Stomach (tissue), 9 donors: Measurements from ENCODE around the gene GLYAT. TPM values are rescaled to one million over a fixed set of nuclear protein-coding genes. Genes with fewer than 3 reads are reported as not detected.

Experiments
- DNase-seq, 2 donors: peaks; one replicate each; pipeline versions ENCODE4 v3.0.0 to v3.0.0-alpha.2; 2013 to 2019
- H3K27ac ChIP-seq, 5 donors: fragments of 200-600 bp in 4 of 5; sonication (generic) in 4 of 5; one replicate each; pipeline ENCODE4 v1.5.1; 2013 to 2019; ENCODE audit warnings: mild to moderate bottlenecking in 1 of 5, moderate library complexity in 1 of 5
- H3K27me3 ChIP-seq, 3 donors: fragments of 200-600 bp; sonication (generic); one replicate each; pipeline ENCODE4 v1.5.1; 2017 to 2019; ENCODE audit warnings: mixed run types in 1 of 3
- H3K36me3 ChIP-seq, 4 donors: fragments of 200-600 bp; sonication (generic); 1 replicate in 3 of 4; 2 replicates in 1 of 4; pipeline ENCODE4 v1.5.1; 2016 to 2019
- H3K4me1 ChIP-seq, 4 donors: fragments of 200-600 bp; sonication (generic); one replicate each; pipeline ENCODE4 v1.5.1; 2016 to 2019
- H3K4me3 ChIP-seq, 4 donors: fragments of 200-600 bp; sonication (generic) in 3 of 4; one replicate each; pipeline ENCODE4 v1.5.1; 2016 to 2019; ENCODE audit warnings: mild to moderate bottlenecking in 1 of 4
- H3K9me3 ChIP-seq, 4 donors: fragments of 200-600 bp; sonication (generic); one replicate each; pipeline ENCODE4 v1.5.1; 2016 to 2019
- CTCF ChIP-seq, 7 experiments: fragments of 450-650 bp in 4 of 7; fragments of 200-600 bp in 3 of 7; sonication (generic) in 3 of 7; IDR thresholded peaks; one replicate each; pipeline ENCODE4 v1.5.1; 2016 to 2019; ENCODE audit warnings: antibody characterized with exemption in 7 of 7, control low read depth in 2 of 7, mild to moderate bottlenecking in 1 of 7
- EP300 ChIP-seq: sonication (generic); formaldehyde crosslinking; IDR thresholded peaks from one replicate; pipeline ENCODE4 v1.6.1; 2017; ENCODE audit warnings: antibody characterized with exemption
- POLR2A ChIP-seq, 4 donors: fragments of 450-650 bp; IDR thresholded peaks; one replicate each; pipeline ENCODE4 v1.6.1; 2016; ENCODE audit warnings: antibody characterized with exemption in 4 of 4, control low read depth in 2 of 4, mild to moderate bottlenecking in 1 of 4, moderate library complexity in 1 of 4
- POLR2AphosphoS5 ChIP-seq, 3 donors: sonication (generic); formaldehyde crosslinking; IDR thresholded peaks; one replicate each; pipeline ENCODE4 v1.6.1; 2016; ENCODE audit warnings: antibody characterized with exemption in 3 of 3
- WGBS, 5 donors: extraction: QIAGEN DNeasy Blood & Tissue Kit in 3 of 5; methylation state at CpG; one replicate each; pipeline versions ENCODE4 v1.1.5 to v1.1.7; 2013 to 2018; 5-methylcytosine and 5-hydroxymethylcytosine counted together
- intact Hi-C: fragments of 100-400 bp; cut with DNase I; formaldehyde crosslinking; loops from one replicate; pipeline ENCODE4 v1.15.1; 2023; ENCODE audit warnings: low total_unique reads
- polyA plus RNA-seq, 3 donors: library from polyadenylated mRNA; stranded (reverse); fragments of 200-250 nt; gene quantifications; one replicate each; pipeline ENCODE4 v1.2.3, GENCODE V29; 2013
- total RNA-seq, 5 donors: library from RNA; depleted of rRNA; stranded (reverse); fragments of >200 nt; gene quantifications; one replicate each; pipeline versions ENCODE4 v1.1.0 to v1.2.3, GENCODE V29; 2014 to 2016
- donor health status: healthy with polysubstance abuse.
- donor health status: Bipolar disorder and iron deficiency.
- donor health status: healthy.

The GLYAT gene
- total and polyA plus RNA-seq, 8 donors, result not detected

DNA sequence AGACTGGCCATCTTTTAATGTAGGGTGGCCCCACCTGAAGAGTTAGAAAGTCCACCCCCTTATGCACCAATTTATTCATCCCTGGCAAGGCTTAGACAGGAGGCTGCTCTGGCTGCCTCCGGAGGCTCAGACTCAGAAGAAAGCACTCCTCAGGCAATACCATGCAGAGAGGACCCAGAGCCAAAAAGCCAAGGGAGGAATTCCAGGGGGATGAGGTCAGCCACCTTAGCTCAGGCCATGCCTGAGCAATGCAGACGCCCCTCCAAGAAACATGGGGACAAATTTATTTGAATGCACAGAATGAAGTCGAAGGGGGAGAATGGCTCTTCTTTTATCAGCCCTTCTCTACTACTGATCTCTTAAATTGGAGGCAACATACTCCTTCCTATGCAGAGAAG, 39.7 kb upstream of the GLYAT start:
- WGBS, 5 donors, result 77 to 90% (median 85%) methylated on average over 3 of the region's 3 CpGs
- DNase-seq, result no peak
- intact Hi-C loops, result no loop called here
- no peaks in the 10 kb centered on the region for H3K9me3 ChIP-seq
- no peaks in the 10 kb centered on the region for H3K36me3 ChIP-seq
- no peak overlapping the region for H3K27ac ChIP-seq
- no peaks in the 10 kb centered on the region for H3K4me1 ChIP-seq
- TF ChIP-seq CTCF (IDR thresholded peaks at IDR 0.05) (no peak), POLR2A (IDR thresholded peaks at IDR 0.05) (no peak), EP300 (no peak), POLR2AphosphoS5 (IDR thresholded peaks at IDR 0.05) (no peak)
- H3K27me3 ChIP-seq, result no peaks in the 10 kb centered on the region
- no peak overlapping the region for H3K4me3 ChIP-seq

GRCh38 chr11:58770627-58771457, 39.1 kb upstream of the GLYAT start:
- no peak overlapping the region for H3K4me3 ChIP-seq
- 74 to 86% (median 77%) methylated on average over 11 of the region's 11 CpGs for WGBS, 5 donors
- TF ChIP-seq EP300 (no peak), POLR2A (IDR thresholded peaks at IDR 0.05) (no peak), CTCF (IDR thresholded peaks at IDR 0.05) (no peak)

DNA sequence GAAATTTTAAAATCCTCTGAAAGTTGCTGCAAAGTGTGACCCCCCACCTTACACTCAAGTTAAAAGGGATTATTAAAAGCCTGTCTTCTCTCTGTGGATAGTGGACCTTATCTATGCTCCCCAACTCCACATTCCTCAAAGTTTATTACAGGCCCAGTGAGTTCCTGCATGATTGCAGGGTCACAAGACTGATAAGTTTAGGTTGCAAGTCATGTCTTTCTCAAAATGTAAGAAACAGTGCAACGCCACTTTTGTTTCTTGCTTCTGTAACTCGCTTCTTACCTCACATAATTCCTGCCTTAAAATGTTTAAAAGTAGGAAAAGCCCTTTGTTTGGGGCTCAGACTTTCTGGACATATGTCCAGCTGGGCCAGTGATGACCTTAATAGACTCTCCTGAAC, 38.4 kb upstream of the GLYAT start:
- TF ChIP-seq POLR2AphosphoS5 (IDR thresholded peaks at IDR 0.05) (no peak), CTCF (IDR thresholded peaks at IDR 0.05) (no peak), POLR2A (IDR thresholded peaks at IDR 0.05) (no peak), EP300 (no peak)
- intact Hi-C loops, result no loop called here
- no peaks in the 10 kb centered on the region for H3K36me3 ChIP-seq
- WGBS, 5 donors, result 79 to 90% (median 84%) methylated on average over 2 of the region's 2 CpGs
- no peak overlapping the region for H3K4me3 ChIP-seq
- H3K27ac ChIP-seq, result no peak overlapping the region
- H3K27me3 ChIP-seq, result no peaks in the 10 kb centered on the region
- DNase-seq, result no peak
- no peaks in the 10 kb centered on the region for H3K4me1 ChIP-seq
- H3K9me3 ChIP-seq, result no peaks in the 10 kb centered on the region

More at GRCh38 chr11:58770627-58771457, 39.1 kb upstream of the GLYAT start:
- no peak for DNase-seq
- Histone ChIP-seq H3K36me3 (no peaks in the 10 kb centered on the region), H3K27ac (no peak overlapping the region), H3K9me3 (no peaks in the 10 kb centered on the region), H3K4me1 (no peaks in the 10 kb centered on the region), H3K27me3 (no peaks in the 10 kb centered on the region)
- intact Hi-C loops, result no loop called here

DNA sequence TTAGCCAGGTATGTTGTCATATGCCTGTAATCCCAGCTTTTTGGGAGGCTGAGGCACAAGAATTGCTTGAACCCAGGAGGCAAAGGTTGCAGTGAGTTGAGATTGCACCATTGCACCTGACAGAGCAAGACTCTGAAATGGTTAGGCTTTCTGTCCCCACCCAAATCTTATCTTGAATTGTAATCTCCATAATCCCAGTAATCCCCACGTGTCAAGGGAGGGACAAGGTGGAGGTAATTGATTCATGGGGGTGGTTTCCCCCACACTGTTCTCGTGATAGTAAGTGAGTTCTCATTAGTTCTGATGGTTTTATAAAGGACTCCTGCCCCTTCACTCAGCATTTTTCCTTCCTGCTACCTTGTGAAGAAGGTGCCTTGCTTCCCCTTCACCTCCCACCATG, 37.6 kb upstream of the GLYAT start:
- intact Hi-C loops, result no loop called here
- Histone ChIP-seq H3K36me3 (no peaks in the 10 kb centered on the region), H3K4me1 (no peaks in the 10 kb centered on the region), H3K27me3 (no peaks in the 10 kb centered on the region), H3K4me3 (no peak overlapping the region), H3K27ac (no peak overlapping the region), H3K9me3 (no peaks in the 10 kb centered on the region)
- no peak for DNase-seq
- WGBS, 5 donors, result 29 to 60% (median 48%) methylated on average over 2 of the region's 2 CpGs
- TF ChIP-seq POLR2A (IDR thresholded peaks at IDR 0.05) (no peak), POLR2AphosphoS5 (IDR thresholded peaks at IDR 0.05) (no peak), CTCF (IDR thresholded peaks at IDR 0.05) (no peak), EP300 (no peak)
